WTC11 (cell line): Measurements from ENCODE around the gene SPC24.

Source experiments
- CTCF ChIP-seq: fragments of 200-600 bp; IDR thresholded peaks from 2 replicates; pipeline ENCODE4 v1.8.0; 2022; ENCODE audit warnings: antibody characterized with exemption
- NR1H2 ChIP-seq: sonication (generic); formaldehyde crosslinking; IDR thresholded peaks from 2 replicates; pipeline ENCODE4 v1.9.0; 2021; ENCODE audit warnings: mild to moderate bottlenecking, moderate library complexity, missing genetic modification reagents
- NR2C2 ChIP-seq: sonication (generic); formaldehyde crosslinking; IDR thresholded peaks from 2 replicates; pipeline ENCODE4 v1.8.0; 2022; ENCODE audit warnings: mild to moderate bottlenecking, missing genetic modification reagents
- SP1 ChIP-seq: sonication (generic); formaldehyde crosslinking; conservative IDR thresholded peaks from 2 replicates; pipeline ENCODE4 v1.8.1; 2022; ENCODE audit warnings: missing genetic modification reagents

GRCh38 chr19:11181488-11181887, 25.9 kb upstream of the SPC24 start:
- TF ChIP-seq CTCF (no peak), NR2C2 (CRISPR knock-in tag) (no peak), NR1H2 (no peak), SP1 (CRISPR knock-in tag) (no peak)
